Measurements from ENCODE around the gene ZNF865. TPM values are rescaled to one million over a fixed set of nuclear protein-coding genes. Genes with fewer than 3 reads are reported as not detected.

ZNF865 gene
- total RNA-seq, 1 donor from 2014 or later, result 16.1 TPM

GRCh38 chr19:55611983-55612645 lies 6.7 kb downstream of the ZNF865 start:
- peak overlapping the region; percentile 36 for H3K27ac Mint-ChIP-seq (ENCODE audit: unreplicated experiment)
- H3K4me3 Mint-ChIP-seq (ENCODE audit: unreplicated experiment), result no peak overlapping the region
- TF ChIP-seq CTCF (IDR thresholded peaks at IDR 0.05), result no peak
- peaks cover 19% of the 10 kb centered on the region for H3K4me1 Mint-ChIP-seq (ENCODE audit: low read depth)
- H3K9me3 Mint-ChIP-seq (ENCODE audit: low read depth), result peaks cover 5% of the 10 kb centered on the region
- no peaks in the 10 kb centered on the region for H3K27me3 Mint-ChIP-seq (ENCODE audit: low read depth)
- H3K36me3 Mint-ChIP-seq (ENCODE audit: low read depth), result peaks cover 13% of the 10 kb centered on the region
- no peak for DNase-seq (ENCODE audit: low spot score)

GRCh38 chr19:55613396-55613795 lies 7.9 kb downstream of the ZNF865 start:
- no peak for DNase-seq (ENCODE audit: low spot score)
- H3K4me1 Mint-ChIP-seq (ENCODE audit: low read depth), result peaks cover 9% of the 10 kb centered on the region
- H3K36me3 Mint-ChIP-seq (ENCODE audit: low read depth), result peaks cover 16% of the 10 kb centered on the region

GRCh38 chr19:55613930-55614710 lies 8.7 kb downstream of the ZNF865 start:
- H3K9me3 Mint-ChIP-seq (ENCODE audit: low read depth), result peaks cover 5% of the 10 kb centered on the region
- peaks cover 9% of the 10 kb centered on the region for H3K4me1 Mint-ChIP-seq (ENCODE audit: low read depth)
- TF ChIP-seq CTCF (IDR thresholded peaks at IDR 0.05), result no peak
- no peaks in the 10 kb centered on the region for H3K27me3 Mint-ChIP-seq (ENCODE audit: low read depth)
- no peak for DNase-seq (ENCODE audit: low spot score)
- H3K36me3 Mint-ChIP-seq (ENCODE audit: low read depth), result peaks cover 13% of the 10 kb centered on the region
- H3K27ac Mint-ChIP-seq (ENCODE audit: unreplicated experiment), result no peak overlapping the region
- no peak overlapping the region for H3K4me3 Mint-ChIP-seq (ENCODE audit: unreplicated experiment)

More at GRCh38 chr19:55613396-55613795, 7.9 kb downstream of the ZNF865 start:
- Mint-ChIP-seq H3K4me3 (ENCODE audit: unreplicated experiment) (no peak overlapping the region), H3K27me3 (ENCODE audit: low read depth) (no peaks in the 10 kb centered on the region), H3K9me3 (ENCODE audit: low read depth) (peaks cover 5% of the 10 kb centered on the region), H3K27ac (ENCODE audit: unreplicated experiment) (peak overlapping the region; percentile 45)
- TF ChIP-seq CTCF (IDR thresholded peaks at IDR 0.05), result no peak

GRCh38 chr19:55614711-55615542 lies 9.5 kb downstream of the ZNF865 start:
- TF ChIP-seq CTCF (IDR thresholded peaks at IDR 0.05), result no peak
- Mint-ChIP-seq H3K9me3 (ENCODE audit: low read depth) (peaks cover 2% of the 10 kb centered on the region), H3K27ac (ENCODE audit: unreplicated experiment) (no peak overlapping the region), H3K4me3 (ENCODE audit: unreplicated experiment) (no peak overlapping the region), H3K27me3 (ENCODE audit: low read depth) (no peaks in the 10 kb centered on the region), H3K4me1 (ENCODE audit: low read depth) (peaks cover 9% of the 10 kb centered on the region), H3K36me3 (ENCODE audit: low read depth) (peaks cover 9% of the 10 kb centered on the region)
- no peak for DNase-seq (ENCODE audit: low spot score)

Measured in chondrocyte (in vitro differentiated cells).